Activated CD4-positive, alpha-beta T cell treated with anti-CD3 and anti-CD28 coated beads, Interleukin-2, amount 10 ng/mL, durations not matched to agents 24 days and 14 days (primary cell): ENCODE results near the gene SDHD. TPM values are rescaled to one million over a fixed set of nuclear protein-coding genes. Genes with fewer than 3 reads are reported as not detected.
A peak's percentile ranks its signal among the peaks of the same experiment; 100 is the strongest.
"Not testable (repeated sequence)": the region's sequence is repeated elsewhere in the genome, so short reads cannot be mapped to it uniquely, and the experiment has no call there.

Experiments
- DNase-seq: peaks from one replicate; pipeline ENCODE4 v3.0.0; 2022
- H3K27ac Mint-ChIP-seq: one replicate; pipeline ENCODE4 v1.8.0; 2022; ENCODE audit warnings: mild to moderate bottlenecking, mixed read lengths
- H3K27me3 Mint-ChIP-seq: one replicate; pipeline ENCODE4 v1.8.0; 2022; ENCODE audit warnings: mixed read lengths
- H3K36me3 Mint-ChIP-seq: one replicate; pipeline ENCODE4 v1.8.0; 2022; ENCODE audit warnings: low read depth, mild to moderate bottlenecking, mixed read lengths
- H3K4me1 Mint-ChIP-seq: one replicate; pipeline ENCODE4 v1.8.0; 2021; ENCODE audit warnings: mixed read lengths
- H3K4me3 Mint-ChIP-seq: one replicate; pipeline ENCODE4 v1.8.0; 2022; ENCODE audit warnings: mild to moderate bottlenecking, moderate library complexity, mixed read lengths
- H3K9me3 Mint-ChIP-seq: one replicate; pipeline ENCODE4 v1.8.0; 2021; ENCODE audit warnings: mixed read lengths
- intact Hi-C: fragments of 100-400 bp; cut with micrococcal nuclease; formaldehyde crosslinking; loops from one replicate; pipeline ENCODE4 v1.15.1; 2023
- total RNA-seq: library from RNA; stranded (reverse); gene quantifications from 2 replicates; pipeline ENCODE4 v1.2.3, GENCODE V29; 2022

SDHD gene
- 95.2 and 101 TPM in 2 replicates for total RNA-seq

DNA sequence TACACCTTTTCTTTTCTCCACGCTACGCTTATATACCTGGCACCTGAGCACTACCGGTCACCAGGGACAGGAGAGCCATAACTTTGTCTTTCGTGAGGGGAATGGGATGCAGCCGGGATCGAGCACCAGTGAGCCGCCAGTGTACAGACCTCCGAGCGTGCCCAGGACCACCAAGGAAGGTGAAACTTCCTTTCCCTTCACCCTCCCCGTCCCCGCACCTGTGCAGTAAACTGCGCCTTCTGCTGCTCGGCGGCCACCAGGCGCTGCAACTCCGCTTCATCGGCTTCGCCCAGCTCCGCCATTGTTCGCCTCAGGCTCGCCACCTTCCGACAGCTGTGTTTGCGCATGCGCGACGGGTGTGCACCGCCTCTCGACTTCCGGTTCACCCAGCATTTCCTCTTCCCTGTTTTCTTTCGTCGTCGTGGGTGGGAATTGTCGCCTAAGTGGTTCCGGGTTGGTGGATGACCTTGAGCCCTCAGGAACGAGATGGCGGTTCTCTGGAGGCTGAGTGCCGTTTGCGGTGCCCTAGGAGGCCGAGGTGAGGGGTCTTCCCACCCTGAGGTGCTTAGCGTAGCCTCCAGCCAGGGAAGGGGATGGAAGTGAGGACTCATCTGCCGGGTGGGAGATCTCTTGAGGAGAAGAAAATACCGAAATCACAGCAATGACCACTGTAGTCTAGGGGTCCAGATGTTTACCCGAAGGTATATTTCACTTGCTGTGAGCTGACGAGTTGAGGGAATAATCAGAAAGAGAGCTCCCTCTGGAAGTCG is at the start of gene SDHD, which contains the start of gene TIMM8B:
Gene SDHD (plus strand): TSS at position 452 of the 770 bp plus-strand sequence. CDS start 35 bp downstream, at position 487.
Gene TIMM8B (minus strand): TSS at position 335 of the 770 bp plus-strand sequence. CDS start 33 bp downstream, at position 302.
- H3K36me3 Mint-ChIP-seq, result peaks cover 86% of the 10 kb centered on the region
- H3K4me3 Mint-ChIP-seq, result peak within 1 kb of the TSS; percentile 100
- H3K27me3 Mint-ChIP-seq, result peaks cover 2% of the 10 kb centered on the region
- H3K27ac Mint-ChIP-seq, result peak within 1 kb of the TSS; percentile 99
- peaks cover 52% of the 10 kb centered on the region for H3K4me1 Mint-ChIP-seq
- intact Hi-C loops, result loop anchor here (1.0 to 5.0 kb wide), 7 partner anchors 12 to 1686 kb away; partner anchors contain the start of genes CFAP68, DLAT, FDXACB1 and NKAPD1
- peak; percentile 99 for DNase-seq
- peaks cover 4% of the 10 kb centered on the region for H3K9me3 Mint-ChIP-seq

DNA sequence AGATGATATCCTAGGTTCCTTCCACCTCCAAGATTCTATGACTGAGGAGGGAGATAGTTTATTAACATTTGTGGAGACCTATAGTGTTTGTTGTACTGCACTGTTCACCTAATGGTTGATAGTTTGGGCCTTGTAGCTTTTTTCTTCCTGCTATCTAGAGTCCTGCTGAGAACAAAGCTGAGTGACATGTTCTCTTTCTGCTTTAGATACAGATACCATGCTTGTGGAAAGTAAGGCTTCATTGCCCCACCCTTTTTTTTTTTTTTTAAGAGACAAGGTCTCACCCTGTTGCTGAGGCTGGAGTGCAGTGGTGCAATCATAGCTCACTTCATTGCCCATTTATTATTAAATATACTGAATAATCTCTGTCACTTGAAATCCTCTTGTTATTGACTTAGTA is 49.1 kb upstream of the SDHD start:
- Mint-ChIP-seq H3K9me3 (no peaks in the 10 kb centered on the region), H3K36me3 (peaks cover 53% of the 10 kb centered on the region), H3K4me3 (no peak overlapping the region), H3K27ac (no peak overlapping the region), H3K4me1 (peaks cover 10% of the 10 kb centered on the region), H3K27me3 (no peaks in the 10 kb centered on the region)
- intact Hi-C loops, result no loop called here
- no peak for DNase-seq

DNA sequence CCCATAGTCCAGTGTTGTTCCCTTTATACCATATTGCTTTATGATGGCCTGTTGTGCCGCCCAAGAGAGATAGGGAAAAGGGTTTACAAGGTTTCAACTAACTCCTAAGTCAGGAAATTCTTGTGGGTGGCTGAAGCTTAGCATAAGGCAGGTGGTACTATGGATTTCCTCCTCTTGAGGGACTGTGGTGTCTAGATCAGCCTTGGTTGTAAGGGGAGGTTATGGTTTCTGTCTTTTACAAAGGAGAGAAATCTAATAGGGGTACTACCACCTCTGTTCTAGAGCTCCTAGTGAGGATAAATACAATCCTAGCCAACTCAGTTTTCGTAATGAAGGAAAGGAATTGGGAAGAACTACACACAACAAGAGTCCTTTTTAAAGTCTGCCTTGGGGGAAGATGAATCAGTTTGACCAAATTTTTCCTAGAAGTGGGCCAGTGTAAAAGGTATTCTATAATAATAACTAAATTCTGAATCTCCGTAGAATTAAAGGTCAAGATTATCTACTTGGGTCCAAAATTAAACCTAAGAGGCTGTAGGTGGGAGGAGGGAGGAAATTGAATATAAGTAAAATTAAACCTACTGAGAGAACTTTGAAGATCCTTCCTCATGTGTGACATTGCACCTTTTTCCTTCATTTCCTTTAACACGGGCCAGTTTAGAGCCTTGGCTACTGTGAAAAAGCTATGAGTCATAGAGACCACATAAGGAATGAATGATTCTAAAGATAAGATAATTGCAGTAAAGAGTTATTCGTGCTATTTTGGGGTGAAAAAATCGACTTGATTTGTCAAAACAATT is 44.3 kb upstream of the SDHD start:
- intact Hi-C loops, result no loop called here
- no peaks in the 10 kb centered on the region for H3K9me3 Mint-ChIP-seq
- DNase-seq, result peak; percentile 31
- H3K4me3 Mint-ChIP-seq, result no peak overlapping the region
- H3K27me3 Mint-ChIP-seq, result no peaks in the 10 kb centered on the region
- no peak overlapping the region for H3K27ac Mint-ChIP-seq
- peaks cover 64% of the 10 kb centered on the region for H3K36me3 Mint-ChIP-seq
- H3K4me1 Mint-ChIP-seq, result peaks cover 12% of the 10 kb centered on the region

DNA sequence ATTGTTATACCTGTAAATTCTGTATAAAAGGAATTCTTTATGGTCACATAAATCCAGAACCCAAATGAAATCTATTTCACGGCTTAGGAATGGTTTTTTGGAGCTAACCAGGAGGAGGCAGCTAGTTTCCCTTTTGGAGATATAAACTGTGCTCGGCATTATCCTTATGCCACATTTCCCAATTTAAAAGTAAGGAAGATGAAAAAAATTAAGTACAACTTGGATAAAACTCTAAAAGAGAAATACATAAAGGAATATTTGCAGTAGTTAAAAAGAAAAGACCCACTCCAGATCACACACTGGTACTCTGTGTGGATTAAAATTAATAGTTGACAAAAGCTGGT is 43.7 kb upstream of the SDHD start:
- H3K27ac Mint-ChIP-seq, result no peak overlapping the region
- peaks cover 66% of the 10 kb centered on the region for H3K36me3 Mint-ChIP-seq
- no peak overlapping the region for H3K4me3 Mint-ChIP-seq
- DNase-seq, result peak; percentile 1
- H3K9me3 Mint-ChIP-seq, result no peaks in the 10 kb centered on the region
- no peaks in the 10 kb centered on the region for H3K27me3 Mint-ChIP-seq
- peaks cover 12% of the 10 kb centered on the region for H3K4me1 Mint-ChIP-seq
- intact Hi-C loops, result no loop called here

DNA sequence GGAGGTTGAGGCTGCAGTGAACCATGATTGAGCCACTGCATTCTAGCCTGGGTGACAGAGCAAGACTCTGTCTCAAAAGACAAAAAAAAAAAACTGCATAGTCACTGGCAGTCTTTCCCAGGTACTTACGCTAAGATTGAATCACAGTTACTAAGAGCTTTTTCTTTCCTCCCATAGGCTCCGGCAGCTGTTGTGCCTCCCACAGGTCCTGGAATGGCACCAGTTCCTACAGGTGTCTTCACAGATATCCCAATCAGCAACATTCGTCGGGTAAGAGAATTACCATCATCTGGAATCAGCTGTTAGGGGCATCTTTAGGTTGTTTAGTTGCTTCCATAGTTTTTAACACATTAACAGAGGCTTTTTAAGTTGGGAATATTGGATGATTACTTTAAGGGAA is 41.7 kb upstream of the SDHD start:
- peaks cover 13% of the 10 kb centered on the region for H3K4me1 Mint-ChIP-seq
- no peak overlapping the region for H3K27ac Mint-ChIP-seq

DNA sequence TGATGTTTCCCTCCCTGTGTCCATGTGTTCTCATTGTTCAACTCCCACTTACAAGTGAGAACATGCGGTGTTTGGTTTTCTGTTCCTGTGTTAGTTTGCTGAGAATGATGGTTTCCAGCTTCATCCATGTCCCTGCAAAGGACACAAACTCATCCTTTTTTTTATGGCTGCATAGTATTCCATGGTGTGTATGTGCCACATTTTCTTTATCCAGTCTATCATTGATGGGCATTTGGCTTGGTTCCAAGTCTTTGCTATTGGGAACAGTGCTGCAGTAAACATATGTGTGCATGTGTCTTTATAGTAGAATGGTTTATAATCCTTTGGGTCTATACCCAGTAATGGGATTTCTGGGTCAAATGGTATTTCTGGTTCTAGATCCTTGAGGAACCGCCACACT is 40.0 kb upstream of the SDHD start:
- intact Hi-C loops, H3K27me3 Mint-ChIP-seq, H3K9me3 Mint-ChIP-seq, H3K4me3 Mint-ChIP-seq, H3K27ac Mint-ChIP-seq: not testable (repeated sequence)
- peak; percentile 14 for DNase-seq
- peaks cover 76% of the 10 kb centered on the region for H3K36me3 Mint-ChIP-seq
- H3K4me1 Mint-ChIP-seq, result peaks cover 11% of the 10 kb centered on the region

More for the DNA sequence above, 41.7 kb upstream of the SDHD start:
- Mint-ChIP-seq H3K9me3 (no peaks in the 10 kb centered on the region), H3K4me3 (no peak overlapping the region), H3K27me3 (no peaks in the 10 kb centered on the region), H3K36me3 (peaks cover 67% of the 10 kb centered on the region)
- intact Hi-C loops, result no loop called here
- no peak for DNase-seq

DNA sequence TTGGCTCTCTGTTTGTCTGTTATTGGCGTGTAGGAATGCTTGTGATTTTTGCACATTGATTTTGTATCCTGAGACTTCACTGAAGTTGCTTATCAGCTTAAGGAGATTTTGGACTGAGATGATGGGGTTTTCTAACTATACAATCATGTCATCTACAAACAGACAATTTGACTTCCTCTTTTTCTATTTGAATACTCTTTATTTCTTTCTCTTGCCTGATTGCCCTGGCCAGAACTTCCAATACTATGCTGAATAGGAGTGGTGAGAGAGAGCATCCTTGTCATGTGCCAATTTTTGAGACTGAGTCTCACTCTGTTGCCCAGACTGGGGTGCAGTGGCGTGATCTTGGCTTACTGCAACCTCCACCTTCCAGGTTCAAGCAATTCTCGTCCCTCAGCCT is 38.4 kb upstream of the SDHD start:
- H3K4me3 Mint-ChIP-seq, H3K9me3 Mint-ChIP-seq, DNase-seq, H3K27ac Mint-ChIP-seq, H3K27me3 Mint-ChIP-seq, intact Hi-C loops, H3K4me1 Mint-ChIP-seq: not testable (repeated sequence)
- H3K36me3 Mint-ChIP-seq, result peaks cover 79% of the 10 kb centered on the region

DNA sequence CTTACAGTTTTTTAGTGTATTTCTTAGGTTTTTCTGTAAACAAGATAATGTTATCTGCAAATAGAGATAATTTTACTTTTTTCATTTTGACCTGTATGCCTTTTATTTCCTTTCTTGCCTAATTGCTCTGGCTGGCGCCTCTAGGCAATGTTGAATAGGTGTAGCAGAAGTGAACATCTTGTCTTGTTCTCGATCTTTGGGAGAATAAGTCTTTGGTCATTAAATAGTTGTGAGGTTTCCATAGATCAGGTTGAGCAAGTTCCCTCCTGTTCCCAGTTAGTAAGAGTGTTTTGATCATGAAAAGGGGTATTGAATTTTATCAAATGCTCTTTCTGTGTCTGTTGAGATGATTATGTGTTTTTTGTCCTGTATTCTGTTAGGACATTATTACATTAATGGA is 36.9 kb upstream of the SDHD start:
- Mint-ChIP-seq H3K36me3 (peaks cover 81% of the 10 kb centered on the region), H3K9me3 (no peaks in the 10 kb centered on the region), H3K4me3 (no peak overlapping the region), H3K4me1 (peaks cover 4% of the 10 kb centered on the region), H3K27me3 (no peaks in the 10 kb centered on the region), H3K27ac (no peak overlapping the region)
- intact Hi-C loops, result no loop called here
- DNase-seq, result no peak

DNA sequence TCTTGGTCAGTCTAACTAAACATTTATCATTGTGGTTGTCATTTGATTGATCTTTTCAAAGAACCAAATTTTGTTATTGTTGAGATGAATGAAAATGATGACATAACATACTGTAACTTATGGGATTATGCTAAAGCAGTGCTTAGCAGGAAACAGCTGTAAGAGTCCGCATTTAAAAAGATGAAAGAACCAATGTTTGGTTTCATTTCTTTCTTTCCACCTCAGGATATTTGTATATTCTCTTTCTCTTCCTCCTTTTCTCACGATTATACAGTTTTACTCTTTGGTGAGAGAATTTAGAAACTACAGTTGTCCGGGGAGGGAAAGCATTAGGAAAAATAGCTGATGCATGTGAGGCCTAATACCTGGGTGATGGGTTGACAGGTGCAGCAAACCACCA is 36.0 kb upstream of the SDHD start:
- Mint-ChIP-seq H3K4me3 (no peak overlapping the region), H3K36me3 (peaks cover 77% of the 10 kb centered on the region), H3K4me1 (peaks cover 4% of the 10 kb centered on the region), H3K9me3 (no peaks in the 10 kb centered on the region), H3K27ac (no peak overlapping the region), H3K27me3 (no peaks in the 10 kb centered on the region)
- DNase-seq, result no peak
- intact Hi-C loops, result no loop called here

DNA sequence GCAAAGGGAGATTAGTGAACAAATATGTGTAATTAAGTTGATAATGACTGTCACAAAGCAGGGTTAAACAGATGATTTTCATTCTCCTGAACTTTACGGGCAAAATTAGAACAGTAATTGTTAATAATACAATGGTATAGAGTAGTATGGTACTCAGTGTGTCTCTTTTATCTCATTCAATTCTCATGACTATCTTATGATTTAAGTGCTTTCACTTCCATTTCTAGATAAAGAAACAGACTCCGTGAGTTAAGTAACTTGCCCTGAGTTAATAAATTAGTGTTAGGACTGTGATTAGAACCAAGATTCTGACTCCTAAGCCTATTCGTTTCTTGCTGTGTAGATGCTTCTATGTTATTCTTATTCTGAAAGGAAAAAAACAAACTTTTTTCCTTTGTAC is 34.9 kb upstream of the SDHD start:
- peaks cover 4% of the 10 kb centered on the region for H3K4me1 Mint-ChIP-seq
- no peak overlapping the region for H3K4me3 Mint-ChIP-seq
- H3K36me3 Mint-ChIP-seq, result peaks cover 74% of the 10 kb centered on the region
- DNase-seq, result no peak
- H3K9me3 Mint-ChIP-seq, result no peaks in the 10 kb centered on the region
- intact Hi-C loops, result no loop called here
- no peaks in the 10 kb centered on the region for H3K27me3 Mint-ChIP-seq
- H3K27ac Mint-ChIP-seq, result no peak overlapping the region

DNA sequence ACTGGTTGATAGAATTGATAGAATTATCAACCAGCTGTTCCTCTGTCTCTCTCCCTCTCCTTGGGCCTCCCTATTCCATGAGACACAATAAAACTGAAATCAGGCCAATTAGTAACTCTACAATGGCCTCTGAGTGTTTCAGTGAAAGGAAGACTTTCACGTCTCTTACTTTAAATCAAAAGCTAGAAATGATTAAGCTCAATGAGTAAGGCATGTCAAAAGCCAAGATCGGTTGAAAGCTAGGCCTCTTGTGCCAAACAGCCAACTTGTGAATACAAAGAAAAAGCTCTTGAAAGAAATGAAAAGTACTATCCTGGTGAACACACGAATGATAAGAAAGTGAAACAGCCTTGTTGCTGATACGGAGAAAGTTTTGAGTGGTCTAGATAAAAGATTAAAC is 29.5 kb upstream of the SDHD start:
- Mint-ChIP-seq H3K4me3 (peak overlapping the region; percentile 6), H3K36me3 (peaks cover 64% of the 10 kb centered on the region), H3K9me3 (no peaks in the 10 kb centered on the region), H3K27me3 (no peaks in the 10 kb centered on the region), H3K4me1 (peaks cover 8% of the 10 kb centered on the region), H3K27ac (peak overlapping the region; percentile 81)
- no peak for DNase-seq
- intact Hi-C loops, result no loop called here

DNA sequence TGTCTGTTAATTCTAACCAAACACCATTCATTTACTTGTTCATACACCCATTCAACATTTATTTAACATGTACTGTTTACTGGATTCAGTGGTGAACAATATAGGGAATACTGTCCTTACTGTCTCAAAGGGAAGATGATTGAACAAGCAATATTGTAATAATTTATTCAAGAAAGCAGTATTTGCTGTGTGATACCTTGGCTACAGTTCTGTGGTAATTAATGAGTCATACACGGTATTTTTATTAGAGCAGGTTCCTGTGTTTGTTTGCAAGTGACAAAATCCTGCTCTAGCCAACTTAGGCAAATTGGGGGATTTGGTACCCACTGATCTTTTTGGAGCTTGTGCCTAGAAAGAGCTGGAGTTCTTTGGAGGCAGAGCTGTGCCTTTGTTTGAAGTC is 28.6 kb upstream of the SDHD start:
- no peak overlapping the region for H3K27ac Mint-ChIP-seq
- H3K27me3 Mint-ChIP-seq, result no peaks in the 10 kb centered on the region
- intact Hi-C loops, result no loop called here
- peaks cover 62% of the 10 kb centered on the region for H3K36me3 Mint-ChIP-seq
- DNase-seq, result no peak
- no peaks in the 10 kb centered on the region for H3K9me3 Mint-ChIP-seq
- peaks cover 8% of the 10 kb centered on the region for H3K4me1 Mint-ChIP-seq
- no peak overlapping the region for H3K4me3 Mint-ChIP-seq

DNA sequence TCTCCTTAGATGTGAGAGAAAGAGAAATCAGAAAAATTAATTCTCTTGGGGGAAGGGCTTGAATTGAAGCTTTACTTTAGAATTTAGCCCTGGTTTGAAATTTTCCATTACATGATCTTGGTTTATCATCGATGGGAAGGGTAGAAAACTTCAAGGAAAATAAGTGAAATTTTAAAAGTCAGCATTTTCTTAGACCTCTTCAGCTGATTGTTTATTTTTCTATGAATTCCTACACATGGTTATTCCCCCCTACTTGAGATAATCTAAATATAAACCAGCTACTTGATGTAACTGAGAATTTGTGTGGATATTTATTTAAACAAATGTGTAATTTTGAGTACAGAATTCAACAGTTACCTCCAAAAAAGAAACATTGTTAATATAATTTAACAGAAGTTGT is 23.8 kb upstream of the SDHD start:
- DNase-seq, result no peak
- no peaks in the 10 kb centered on the region for H3K9me3 Mint-ChIP-seq
- intact Hi-C loops, result no loop called here
- no peak overlapping the region for H3K4me3 Mint-ChIP-seq
- no peak overlapping the region for H3K27ac Mint-ChIP-seq
- H3K4me1 Mint-ChIP-seq, result no peaks in the 10 kb centered on the region
- no peaks in the 10 kb centered on the region for H3K27me3 Mint-ChIP-seq
- H3K36me3 Mint-ChIP-seq, result peaks cover 35% of the 10 kb centered on the region
